GM12878 (cell line): ENCODE measurements around the gene PYGO1. TPM values are rescaled to one million over a fixed set of nuclear protein-coding genes. Genes with fewer than 3 reads are reported as not detected.

ENCODE experiments used
- ATAC-seq: fragments of 200-7000 bp; cut with Tn5 transposase; 3 replicates; pipeline ENCODE4 v1.9.1; 2020; ENCODE audit warnings: mild to moderate bottlenecking, moderate library complexity
- BruUV-seq: library from RNA; stranded (reverse); fragments of 400-500 nt; replicated peaks from 2 replicates; lab custom pipeline; 2021; lab: Mats Ljungman, UMichigan
- CTCF ChIA-PET: fragments of 300-600 bp; sonication (Branson Sonifier 250); formaldehyde crosslinking; extraction: SDS; loops from one replicate; lab custom pipeline; 2021; ENCODE audit warnings: inconsistent platforms; lab: Yijun Ruan, JAX
- POLR2A ChIA-PET: fragments of 350-600 bp; formaldehyde crosslinking; extraction: SDS; loops from one replicate; lab custom pipeline; 2021; ENCODE audit warnings: inconsistent platforms; lab: Charles Lee
- RAD21 ChIA-PET: fragments of 300-600 bp; sonication (Branson Sonifier 250); formaldehyde crosslinking; loops from one replicate; lab custom pipeline; 2023; ENCODE audit warnings: antibody characterized with exemption; ENCODE audit not compliant: unreplicated experiment; lab: Charles Lee
- SMC1A ChIA-PET: fragments of 300-600 bp; sonication (Branson Sonifier 250); formaldehyde crosslinking; loops from one replicate; lab custom pipeline; 2023; ENCODE audit not compliant: unreplicated experiment, uncharacterized antibody; lab: Charles Lee
- DNase-seq: peaks from one replicate; pipeline ENCODE4 v3.0.0-alpha.2; 2011; ENCODE audit warnings: low read depth, low spot score
- FAIRE-seq: peaks from 3 replicates; lab custom pipeline; 2011; peaks lifted over from hg19 to GRCh38; lab: Jason Lieb, UNC
- H2AFZ ChIP-seq: 2 replicates; pipeline ENCODE4 v1.6.0; 2011; ENCODE audit warnings: low read depth, low read length, control low read depth; ENCODE audit not compliant: control insufficient read depth
- H3K27ac ChIP-seq: 2 replicates; pipeline ENCODE4 v1.5.1; 2011; ENCODE audit warnings: control low read depth; ENCODE audit not compliant: control insufficient read depth, insufficient read depth
- H3K27me3 ChIP-seq, 2 experiments: replicated peaks in 1 of 2; 2 replicates each; pipeline versions ENCODE4 v1.6.0 to v1.6.1; 2011; ENCODE audit warnings: low read length in 1 of 2; ENCODE audit not compliant: control insufficient read depth in 2 of 2, insufficient read depth in 2 of 2
- H3K36me3 ChIP-seq, 2 experiments: 2 replicates each; pipeline ENCODE4 v1.5.1; 2011; ENCODE audit warnings: low read length in 1 of 2; ENCODE audit not compliant: control insufficient read depth in 2 of 2, insufficient read depth in 2 of 2
- H3K4me1 ChIP-seq: 2 replicates; pipeline ENCODE4 v1.6.1; 2011; ENCODE audit warnings: mild to moderate bottlenecking, low read length, moderate library complexity, mixed read lengths; ENCODE audit not compliant: control insufficient read depth, insufficient read depth
- H3K4me2 ChIP-seq: 2 replicates; pipeline ENCODE4 v1.6.0; 2011; ENCODE audit warnings: control low read depth; ENCODE audit not compliant: control insufficient read depth, insufficient read depth
- H3K4me3 ChIP-seq: fragments of 200-600 bp; sonication (generic); 2 replicates; pipeline ENCODE4 v1.5.1; 2016
- H3K79me2 ChIP-seq: 2 replicates; pipeline ENCODE4 v1.6.0; 2011; ENCODE audit warnings: low read length; ENCODE audit not compliant: control insufficient read depth, insufficient read depth
- H3K9ac ChIP-seq: 2 replicates; pipeline ENCODE4 v1.8.0; 2011; ENCODE audit warnings: low read length, control low read depth, mixed read lengths; ENCODE audit not compliant: control insufficient read depth, insufficient read depth
- H3K9me3 ChIP-seq: replicated peaks from 3 replicates; pipeline ENCODE4 v1.5.1; 2011; ENCODE audit warnings: mild to moderate bottlenecking, low read length; ENCODE audit not compliant: control insufficient read depth, insufficient read depth
- H4K20me1 ChIP-seq: 2 replicates; pipeline ENCODE4 v1.6.0; 2011; ENCODE audit not compliant: control insufficient read depth, insufficient read depth
- BCL11A ChIP-seq: IDR thresholded peaks from 2 replicates; pipeline ENCODE4 v1.6.1; 2011; ENCODE audit warnings: low read depth, low read length
- EED ChIP-seq: sonication (generic); IDR thresholded peaks from 2 replicates; pipeline ENCODE4 v1.6.1; 2016; ENCODE audit warnings: antibody characterized with exemption, low read depth
- FOS ChIP-seq: IDR thresholded peaks from 3 replicates; pipeline ENCODE4 v1.6.1; 2011; ENCODE audit warnings: borderline replicate concordance; ENCODE audit not compliant: insufficient read length; ENCODE audit errors: extremely low read depth
- IKZF1 ChIP-seq: fragments of 450-650 bp; conservative IDR thresholded peaks from 2 replicates; pipeline ENCODE4 v1.6.1; 2017; ENCODE audit warnings: antibody characterized with exemption, mild to moderate bottlenecking
- MTA3 ChIP-seq: IDR thresholded peaks from 2 replicates; pipeline ENCODE4 v1.6.1; 2012; ENCODE audit warnings: low read length, inconsistent platforms, borderline replicate concordance
- NFYA ChIP-seq: IDR thresholded peaks from 2 replicates; pipeline ENCODE4 v1.6.1; 2011; ENCODE audit warnings: low read depth, mild to moderate bottlenecking, low read length, improper control_type of control experiment, borderline replicate concordance
- PAX5 ChIP-seq: IDR thresholded peaks from 2 replicates; pipeline ENCODE4 v1.6.1; 2011; ENCODE audit warnings: low read depth, low read length, borderline replicate concordance
- PAX8 ChIP-seq: fragments of 450-650 bp; IDR thresholded peaks from 2 replicates; pipeline ENCODE4 v1.6.1; 2017; ENCODE audit warnings: mild to moderate bottlenecking, moderate library complexity
- SIN3A ChIP-seq: IDR thresholded peaks from 2 replicates; pipeline ENCODE4 v1.6.1; 2012; ENCODE audit warnings: low read depth, low read length, improper control_type of control experiment
- SRF ChIP-seq, 2 experiments: IDR thresholded peaks; 2 replicates each; pipeline ENCODE4 v1.6.1; 2011; ENCODE audit warnings: low read depth in 2 of 2, low read length in 2 of 2, mild to moderate bottlenecking in 1 of 2, moderate library complexity in 1 of 2
- STAT3 ChIP-seq: IDR thresholded peaks from 2 replicates; pipeline ENCODE4 v1.6.1; 2011; ENCODE audit warnings: low read depth, low read length, improper control_type of control experiment
- WRNIP1 ChIP-seq: IDR thresholded peaks from 2 replicates; pipeline ENCODE4 v1.6.1; 2011; ENCODE audit warnings: low read depth, low read length, improper control_type of control experiment, borderline replicate concordance
- ZNF622 ChIP-seq: fragments of 450-650 bp; IDR thresholded peaks from 2 replicates; pipeline ENCODE4 v1.6.1; 2017; ENCODE audit warnings: mild to moderate bottlenecking, inconsistent platforms
- in situ Hi-C: fragments of 300-500 bp; cut with MboI; formaldehyde crosslinking; loops from 9 replicates; pipeline ENCODE4 v1.14.3; 2018; ENCODE audit warnings: mixed read lengths
- intact Hi-C: fragments of 100-400 bp; cut with micrococcal nuclease; formaldehyde crosslinking; loops from one replicate; pipeline ENCODE4 v1.14.2; 2022; ENCODE audit not compliant: unreplicated experiment
- polyA plus RNA-seq, 11 experiments: library from polyadenylated mRNA; depleted of rRNA in 4 of 11; unstranded in 6 of 11; stranded (reverse) in 5 of 11; fragments of >200 nt; fragmentation: Nextera tagmentation in 4 of 11; fragmentation: Illumina TruSeq in 1 of 11; extraction: Ambion mirVana in 4 of 11; extraction: Trizol in 1 of 11; gene quantifications; 1 replicate in 1 of 11; 2 replicates in 10 of 11; pipeline versions ENCODE4 v1.2.1 to v1.2.3, GENCODE V29; 2011 to 2016; ENCODE audit warnings: inconsistent platforms in 2 of 11, missing spikeins in 2 of 11, low read depth in 1 of 11
- total RNA-seq, 4 experiments: library from RNA; depleted of rRNA in 3 of 4; stranded (reverse); fragments of >200 nt in 3 of 4; fragmentation: Illumina TruSeq in 1 of 4; extraction: Trizol in 1 of 4; gene quantifications; 2 replicates each; pipeline versions ENCODE4 v1.2.1 to v1.2.3, GENCODE V29; 2013 to 2021
- TF ChIP-seq, protein P1 (sequence below): fragments of 450-650 bp; IDR thresholded peaks from 2 replicates; pipeline ENCODE4 v1.6.1; 2017; ENCODE audit warnings: mild to moderate bottlenecking, moderate library complexity
- TF ChIP-seq, protein P2 (sequence below): fragments of 450-650 bp; IDR thresholded peaks from 2 replicates; pipeline ENCODE4 v1.6.1; 2017; ENCODE audit warnings: mild to moderate bottlenecking, low read depth, inconsistent platforms; ENCODE audit not compliant: poor library complexity, severe bottlenecking
- TF ChIP-seq, protein P3 (sequence below): fragments of 450-650 bp; IDR thresholded peaks from 2 replicates; pipeline ENCODE4 v1.6.1; 2017; ENCODE audit warnings: mild to moderate bottlenecking

PYGO1 gene
- total and polyA plus RNA-seq, 10 of the 15 experiments (the other 5 are each of a cell fraction or from before 2014, with no cell fraction given): 0.01 TPM; not detected in 9

DNA sequence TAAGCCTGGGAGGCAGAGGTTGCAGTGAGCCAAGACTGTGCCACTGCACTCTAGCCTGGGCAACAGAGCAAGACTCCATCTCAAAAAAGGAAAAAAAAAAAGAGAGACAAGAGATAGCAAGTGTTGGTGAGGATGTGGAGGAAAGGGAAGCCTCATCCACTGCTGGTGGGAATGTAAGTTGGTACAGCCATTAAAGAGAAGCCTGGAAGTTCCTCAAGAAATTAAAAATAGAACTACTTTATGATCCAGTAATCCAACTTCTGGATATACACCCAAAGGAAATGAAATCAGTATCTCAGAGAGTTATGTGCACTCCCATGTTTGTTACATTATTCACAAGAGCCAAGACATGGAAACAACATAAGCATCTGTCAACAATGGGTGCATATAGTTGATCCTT lies 14.9 kb downstream of the PYGO1 start:
- H3K4me3 ChIP-seq: no peak overlapping the region
- no peaks in the 10 kb centered on the region for H3K9me3 ChIP-seq
- SMC1A ChIA-PET: no interaction called here
- POLR2A ChIA-PET: no interaction called here
- H2AFZ ChIP-seq: no peak overlapping the region
- H3K79me2 ChIP-seq: no peaks in the 10 kb centered on the region
- no peak overlapping the region for H3K27ac ChIP-seq
- no peaks in the 10 kb centered on the region for H3K27me3 ChIP-seq
- no peak overlapping the region for H3K4me2 ChIP-seq
- no TSS peak for BruUV-seq
- H3K9ac ChIP-seq: no peak overlapping the region
- in situ Hi-C loops: no loop called here
- H3K36me3 ChIP-seq: no peaks in the 10 kb centered on the region
- CTCF ChIA-PET: no interaction called here
- H4K20me1 ChIP-seq: no peaks in the 10 kb centered on the region
- DNase-seq (no peak), FAIRE-seq (no peak), ATAC-seq (no peak)
- intact Hi-C loops: no loop called here
- H3K4me1 ChIP-seq: no peaks in the 10 kb centered on the region
- RAD21 ChIA-PET: no interaction called here
- TF ChIP-seq PAX8 (no peak), SIN3A (no peak), IKZF1 (no peak), FOS (no peak), NFYA (no peak), PAX5 (no peak), SRF (IDR thresholded peaks at IDR 0.05; ENCODE audit: low read depth in 2 of 2, low read length in 2 of 2) (no peak), BCL11A (no peak), ZNF622 (no peak), MTA3 (no peak), STAT3 (no peak), EED (no peak), WRNIP1 (no peak)
- TF ChIP-seq, protein P1, sequence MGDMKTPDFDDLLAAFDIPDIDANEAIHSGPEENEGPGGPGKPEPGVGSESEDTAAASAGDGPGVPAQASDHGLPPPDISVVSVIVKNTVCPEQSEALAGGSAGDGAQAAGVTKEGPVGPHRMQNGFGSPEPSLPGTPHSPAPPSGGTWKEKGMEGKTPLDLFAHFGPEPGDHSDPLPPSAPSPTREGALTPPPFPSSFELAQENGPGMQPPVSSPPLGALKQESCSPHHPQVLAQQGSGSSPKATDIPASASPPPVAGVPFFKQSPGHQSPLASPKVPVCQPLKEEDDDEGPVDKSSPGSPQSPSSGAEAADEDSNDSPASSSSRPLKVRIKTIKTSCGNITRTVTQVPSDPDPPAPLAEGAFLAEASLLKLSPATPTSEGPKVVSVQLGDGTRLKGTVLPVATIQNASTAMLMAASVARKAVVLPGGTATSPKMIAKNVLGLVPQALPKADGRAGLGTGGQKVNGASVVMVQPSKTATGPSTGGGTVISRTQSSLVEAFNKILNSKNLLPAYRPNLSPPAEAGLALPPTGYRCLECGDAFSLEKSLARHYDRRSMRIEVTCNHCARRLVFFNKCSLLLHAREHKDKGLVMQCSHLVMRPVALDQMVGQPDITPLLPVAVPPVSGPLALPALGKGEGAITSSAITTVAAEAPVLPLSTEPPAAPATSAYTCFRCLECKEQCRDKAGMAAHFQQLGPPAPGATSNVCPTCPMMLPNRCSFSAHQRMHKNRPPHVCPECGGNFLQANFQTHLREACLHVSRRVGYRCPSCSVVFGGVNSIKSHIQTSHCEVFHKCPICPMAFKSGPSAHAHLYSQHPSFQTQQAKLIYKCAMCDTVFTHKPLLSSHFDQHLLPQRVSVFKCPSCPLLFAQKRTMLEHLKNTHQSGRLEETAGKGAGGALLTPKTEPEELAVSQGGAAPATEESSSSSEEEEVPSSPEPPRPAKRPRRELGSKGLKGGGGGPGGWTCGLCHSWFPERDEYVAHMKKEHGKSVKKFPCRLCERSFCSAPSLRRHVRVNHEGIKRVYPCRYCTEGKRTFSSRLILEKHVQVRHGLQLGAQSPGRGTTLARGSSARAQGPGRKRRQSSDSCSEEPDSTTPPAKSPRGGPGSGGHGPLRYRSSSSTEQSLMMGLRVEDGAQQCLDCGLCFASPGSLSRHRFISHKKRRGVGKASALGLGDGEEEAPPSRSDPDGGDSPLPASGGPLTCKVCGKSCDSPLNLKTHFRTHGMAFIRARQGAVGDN: no peak
- TF ChIP-seq, protein P2, sequence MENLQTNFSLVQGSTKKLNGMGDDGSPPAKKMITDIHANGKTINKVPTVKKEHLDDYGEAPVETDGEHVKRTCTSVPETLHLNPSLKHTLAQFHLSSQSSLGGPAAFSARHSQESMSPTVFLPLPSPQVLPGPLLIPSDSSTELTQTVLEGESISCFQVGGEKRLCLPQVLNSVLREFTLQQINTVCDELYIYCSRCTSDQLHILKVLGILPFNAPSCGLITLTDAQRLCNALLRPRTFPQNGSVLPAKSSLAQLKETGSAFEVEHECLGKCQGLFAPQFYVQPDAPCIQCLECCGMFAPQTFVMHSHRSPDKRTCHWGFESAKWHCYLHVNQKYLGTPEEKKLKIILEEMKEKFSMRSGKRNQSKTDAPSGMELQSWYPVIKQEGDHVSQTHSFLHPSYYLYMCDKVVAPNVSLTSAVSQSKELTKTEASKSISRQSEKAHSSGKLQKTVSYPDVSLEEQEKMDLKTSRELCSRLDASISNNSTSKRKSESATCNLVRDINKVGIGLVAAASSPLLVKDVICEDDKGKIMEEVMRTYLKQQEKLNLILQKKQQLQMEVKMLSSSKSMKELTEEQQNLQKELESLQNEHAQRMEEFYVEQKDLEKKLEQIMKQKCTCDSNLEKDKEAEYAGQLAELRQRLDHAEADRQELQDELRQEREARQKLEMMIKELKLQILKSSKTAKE: no peak
- TF ChIP-seq, protein P3, sequence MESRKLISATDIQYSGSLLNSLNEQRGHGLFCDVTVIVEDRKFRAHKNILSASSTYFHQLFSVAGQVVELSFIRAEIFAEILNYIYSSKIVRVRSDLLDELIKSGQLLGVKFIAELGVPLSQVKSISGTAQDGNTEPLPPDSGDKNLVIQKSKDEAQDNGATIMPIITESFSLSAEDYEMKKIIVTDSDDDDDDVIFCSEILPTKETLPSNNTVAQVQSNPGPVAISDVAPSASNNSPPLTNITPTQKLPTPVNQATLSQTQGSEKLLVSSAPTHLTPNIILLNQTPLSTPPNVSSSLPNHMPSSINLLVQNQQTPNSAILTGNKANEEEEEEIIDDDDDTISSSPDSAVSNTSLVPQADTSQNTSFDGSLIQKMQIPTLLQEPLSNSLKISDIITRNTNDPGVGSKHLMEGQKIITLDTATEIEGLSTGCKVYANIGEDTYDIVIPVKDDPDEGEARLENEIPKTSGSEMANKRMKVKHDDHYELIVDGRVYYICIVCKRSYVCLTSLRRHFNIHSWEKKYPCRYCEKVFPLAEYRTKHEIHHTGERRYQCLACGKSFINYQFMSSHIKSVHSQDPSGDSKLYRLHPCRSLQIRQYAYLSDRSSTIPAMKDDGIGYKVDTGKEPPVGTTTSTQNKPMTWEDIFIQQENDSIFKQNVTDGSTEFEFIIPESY: no peak
